GM19239 (cell line): ENCODE measurements around the gene ZNF716.
"Not testable (repeated sequence)": the region's sequence is repeated elsewhere in the genome, so short reads cannot be mapped to it uniquely, and the experiment has no call there.

Source experiments
- DNase-seq: peaks from one replicate; pipeline ENCODE4 v3.0.0; 2011; ENCODE audit warnings: low spot score; ENCODE audit not compliant: insufficient read length
- FAIRE-seq: peaks from 2 replicates; lab custom pipeline; 2011; peaks lifted over from hg19 to GRCh38; lab: Jason Lieb, UNC

ZNF716 gene

DNA sequence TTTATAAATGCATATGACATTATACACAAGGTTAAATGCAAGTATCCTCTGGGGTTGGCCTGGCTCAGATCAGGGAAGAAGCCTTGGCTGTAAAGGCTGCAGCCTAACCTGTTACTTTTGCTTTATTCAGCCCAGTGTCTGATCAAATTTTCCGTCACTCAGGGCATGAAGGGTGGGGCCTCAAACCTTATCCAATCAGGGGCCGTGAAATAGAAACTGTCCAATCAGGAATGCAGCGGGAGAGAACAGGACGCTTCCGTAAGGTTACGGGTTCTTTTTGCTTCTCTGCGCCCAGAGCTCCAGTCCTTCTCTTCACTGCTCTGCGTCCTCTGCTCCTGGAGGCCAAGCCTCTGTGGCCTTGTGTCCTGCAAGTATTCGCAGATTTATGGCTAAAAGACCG is at the start of gene ZNF716:
Gene ZNF716, plus strand, starts transcription at position 274 of the 400 bp plus-strand sequence. Its CDS starts 112 bp downstream, at position 386.
- FAIRE-seq (no peak), DNase-seq (no peak)

DNA sequence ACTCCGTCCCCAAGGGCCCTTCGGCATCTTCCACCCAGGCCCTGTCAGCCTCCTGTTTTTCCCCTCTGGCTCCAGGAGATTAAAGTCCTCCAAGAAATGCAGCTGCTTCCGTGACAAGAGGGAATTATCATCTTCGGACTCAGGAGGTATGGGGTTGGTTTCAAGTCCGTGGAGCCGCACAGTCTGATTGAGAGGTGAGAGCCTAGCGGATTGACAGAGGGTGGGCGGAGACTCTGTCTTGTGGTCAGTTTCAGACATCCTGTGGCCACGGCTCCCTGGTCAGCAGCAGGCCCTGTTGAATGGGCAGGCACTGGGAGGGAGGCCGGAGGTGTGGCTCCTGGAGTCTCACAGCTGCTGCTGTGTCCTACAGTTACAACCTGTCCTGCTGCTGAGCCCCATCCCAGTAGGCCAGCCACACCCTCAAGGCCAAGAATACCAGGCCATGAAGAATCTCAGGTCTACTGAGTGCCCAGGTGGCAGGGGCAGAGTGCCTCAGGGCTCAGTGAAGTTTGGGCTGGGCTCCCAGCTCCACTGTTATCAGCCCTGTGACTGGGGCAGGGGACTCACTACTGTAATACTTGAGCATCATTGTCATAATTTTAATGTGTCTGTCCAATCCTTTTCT is 49.3 kb upstream of the ZNF716 start:
- no peak for FAIRE-seq
- DNase-seq, result no peak

DNA sequence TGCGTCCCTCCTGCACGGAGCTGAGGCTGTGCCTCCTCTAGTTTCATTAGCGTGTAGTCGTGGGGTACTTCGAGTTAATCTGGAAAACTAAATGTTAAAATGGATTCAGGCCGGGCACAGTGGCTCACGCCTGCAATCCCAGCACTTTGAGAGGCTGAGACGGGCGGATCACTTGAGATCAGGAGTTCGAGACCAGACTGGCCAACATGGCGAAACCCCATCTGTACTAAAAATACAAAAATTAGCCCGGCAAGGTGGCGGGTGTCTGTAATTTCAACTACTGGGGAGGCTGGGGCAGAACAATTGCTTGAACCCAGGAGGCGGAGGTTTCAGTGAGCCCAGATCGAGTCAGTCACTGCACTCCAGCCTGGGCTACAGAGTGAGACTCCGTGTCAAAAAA is 46.9 kb upstream of the ZNF716 start:
- DNase-seq, FAIRE-seq: not testable (repeated sequence)

DNA sequence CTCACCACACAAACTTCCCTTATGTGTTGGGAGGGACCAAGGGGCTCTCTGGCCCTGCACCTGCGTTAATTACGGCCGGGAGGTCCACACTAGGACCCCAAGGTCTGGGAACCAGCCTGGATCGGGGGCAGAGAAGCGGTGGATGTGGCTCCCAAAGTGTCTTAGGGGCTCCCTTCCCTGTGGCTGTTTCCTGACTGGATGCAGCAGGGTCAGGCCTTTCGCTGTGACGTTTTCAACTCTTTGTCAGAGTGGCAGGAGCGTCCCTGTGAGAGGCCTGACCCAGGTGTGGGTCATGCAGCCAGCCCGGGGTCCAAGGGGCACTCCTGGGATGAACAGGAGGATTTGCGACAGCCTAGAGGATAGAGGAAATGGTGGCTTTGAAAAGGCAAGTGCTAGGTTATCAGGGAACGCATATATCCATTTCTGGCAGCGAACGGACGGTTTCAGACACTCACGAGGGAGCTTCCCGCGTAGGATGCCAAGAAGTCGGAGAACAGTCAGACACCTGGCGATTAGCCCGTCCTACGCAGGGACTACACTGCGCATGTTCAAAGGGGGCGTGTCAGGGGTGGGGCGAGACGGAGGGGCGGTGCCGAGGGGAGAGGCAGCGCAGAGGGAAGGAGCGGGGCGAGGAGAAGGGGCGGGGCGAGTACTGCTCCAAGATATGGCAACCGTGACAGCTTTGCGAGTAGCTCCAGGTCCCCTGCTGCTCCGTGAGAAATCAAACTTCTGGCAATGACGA is 46.2 kb upstream of the ZNF716 start:
- DNase-seq (no peak), FAIRE-seq (no peak)

DNA sequence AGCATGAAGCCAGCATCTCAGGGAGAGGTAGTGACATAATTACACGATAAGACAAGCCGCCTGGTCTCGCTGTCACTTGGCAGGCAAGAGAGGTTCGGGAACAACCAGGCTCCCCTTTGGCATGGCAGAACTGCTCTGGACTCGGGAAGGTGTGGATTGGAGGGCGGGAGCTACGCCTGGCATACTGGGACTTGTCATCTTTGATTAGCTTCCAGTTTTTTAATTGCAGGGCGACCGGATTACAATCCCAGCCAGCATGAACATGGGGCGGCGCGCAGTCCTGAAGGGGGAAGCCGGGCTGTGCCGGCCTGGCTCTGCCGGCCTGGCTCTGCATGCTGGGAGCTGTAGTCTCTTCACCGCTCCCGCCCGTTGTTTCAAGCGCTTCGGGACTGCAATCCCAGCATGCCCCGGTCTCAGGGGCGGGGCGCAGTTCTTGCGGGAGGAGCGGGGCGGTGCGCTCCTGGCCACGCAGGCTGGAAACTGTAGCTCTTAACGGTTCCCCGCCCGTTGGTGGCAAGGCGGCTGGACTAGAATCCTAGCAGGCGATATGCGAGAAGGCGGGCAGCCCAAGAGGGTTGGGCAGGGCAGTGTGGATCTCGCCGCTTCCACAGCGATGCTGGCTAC is 45.5 kb upstream of the ZNF716 start:
- DNase-seq (no peak), FAIRE-seq (no peak)

DNA sequence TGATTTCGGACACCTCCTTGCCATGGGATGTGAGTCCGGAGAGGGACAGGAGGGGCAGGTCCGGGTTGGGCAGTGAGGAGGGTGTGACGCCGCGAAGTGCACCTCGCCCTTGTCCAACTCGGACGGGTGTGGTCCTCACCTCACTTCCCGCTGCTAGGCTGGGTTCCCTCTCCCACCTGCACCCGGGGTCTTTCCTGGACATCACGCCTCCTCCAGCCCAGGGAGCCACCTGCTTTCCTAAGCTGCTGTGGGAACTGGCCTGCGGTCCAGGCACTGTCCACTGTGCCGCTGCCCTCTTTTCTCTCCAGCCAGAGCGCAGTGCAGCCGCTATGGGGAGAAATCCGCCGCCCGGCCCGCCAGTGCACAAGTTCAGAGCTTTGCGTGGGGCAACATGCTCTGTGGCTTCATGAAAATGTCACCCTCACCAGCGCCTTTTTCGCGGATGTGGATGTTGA is 45.0 kb upstream of the ZNF716 start:
- no peak for DNase-seq
- FAIRE-seq, result no peak

DNA sequence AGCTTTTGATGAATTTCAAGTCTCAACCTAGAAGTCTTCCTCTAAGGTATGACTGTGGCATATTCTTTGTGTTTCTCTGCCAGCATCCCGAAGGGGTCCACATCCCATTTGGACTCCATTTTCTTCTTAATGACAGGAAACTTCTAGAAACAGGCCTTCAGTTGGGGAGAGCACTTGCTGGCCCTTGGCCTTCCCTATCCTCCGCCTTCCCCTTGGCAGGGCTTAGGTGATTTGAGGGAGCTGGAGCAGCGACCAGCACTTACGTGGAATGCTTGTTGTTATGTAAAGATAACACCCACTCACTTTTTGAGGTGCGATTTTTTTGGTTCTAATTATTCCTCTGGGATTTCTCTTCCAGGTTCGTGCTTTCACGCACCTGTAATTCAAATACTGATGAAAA is 42.9 kb upstream of the ZNF716 start:
- FAIRE-seq (no peak), DNase-seq (no peak)

DNA sequence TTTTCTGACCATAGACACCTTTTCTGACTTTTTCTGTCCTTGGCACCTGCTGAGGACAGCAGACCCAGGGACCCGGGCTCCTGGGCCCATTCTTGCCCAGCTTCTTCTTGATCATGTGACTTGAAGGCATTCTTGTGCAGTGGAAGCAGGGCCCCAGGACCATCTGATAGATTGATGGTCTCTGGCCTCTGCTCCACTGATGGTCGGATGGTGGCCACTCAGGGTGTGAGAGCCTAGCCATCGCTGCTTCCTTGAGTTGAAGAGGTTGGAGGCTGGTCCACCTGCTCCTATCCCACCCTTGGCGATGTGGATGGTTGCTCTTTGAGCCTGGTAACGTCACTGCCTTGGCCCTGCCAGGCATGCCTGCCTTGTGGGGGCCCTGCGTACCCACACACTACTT is 37.8 kb upstream of the ZNF716 start:
- DNase-seq (no peak), FAIRE-seq (no peak)

DNA sequence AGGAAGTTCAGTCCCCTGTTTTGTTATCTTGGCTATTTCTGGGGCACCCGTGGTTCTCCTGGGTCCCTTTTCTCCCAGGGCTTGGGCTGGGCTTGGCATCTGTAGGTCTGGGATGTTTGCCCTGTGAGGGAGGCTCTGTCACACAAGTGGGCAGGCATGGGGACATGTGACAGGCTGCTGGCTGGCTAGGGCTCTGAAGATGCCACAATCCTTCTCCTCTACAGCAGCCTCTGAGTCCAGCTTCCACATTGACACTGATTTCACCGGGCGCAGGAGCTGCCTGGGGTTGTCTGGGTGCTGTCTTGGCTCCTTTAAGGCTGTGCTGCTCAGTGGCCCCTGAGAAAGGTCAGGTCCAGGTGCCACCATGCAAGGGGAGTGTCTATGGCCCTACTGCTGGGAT is 37.4 kb upstream of the ZNF716 start:
- FAIRE-seq, result no peak
- no peak for DNase-seq

DNA sequence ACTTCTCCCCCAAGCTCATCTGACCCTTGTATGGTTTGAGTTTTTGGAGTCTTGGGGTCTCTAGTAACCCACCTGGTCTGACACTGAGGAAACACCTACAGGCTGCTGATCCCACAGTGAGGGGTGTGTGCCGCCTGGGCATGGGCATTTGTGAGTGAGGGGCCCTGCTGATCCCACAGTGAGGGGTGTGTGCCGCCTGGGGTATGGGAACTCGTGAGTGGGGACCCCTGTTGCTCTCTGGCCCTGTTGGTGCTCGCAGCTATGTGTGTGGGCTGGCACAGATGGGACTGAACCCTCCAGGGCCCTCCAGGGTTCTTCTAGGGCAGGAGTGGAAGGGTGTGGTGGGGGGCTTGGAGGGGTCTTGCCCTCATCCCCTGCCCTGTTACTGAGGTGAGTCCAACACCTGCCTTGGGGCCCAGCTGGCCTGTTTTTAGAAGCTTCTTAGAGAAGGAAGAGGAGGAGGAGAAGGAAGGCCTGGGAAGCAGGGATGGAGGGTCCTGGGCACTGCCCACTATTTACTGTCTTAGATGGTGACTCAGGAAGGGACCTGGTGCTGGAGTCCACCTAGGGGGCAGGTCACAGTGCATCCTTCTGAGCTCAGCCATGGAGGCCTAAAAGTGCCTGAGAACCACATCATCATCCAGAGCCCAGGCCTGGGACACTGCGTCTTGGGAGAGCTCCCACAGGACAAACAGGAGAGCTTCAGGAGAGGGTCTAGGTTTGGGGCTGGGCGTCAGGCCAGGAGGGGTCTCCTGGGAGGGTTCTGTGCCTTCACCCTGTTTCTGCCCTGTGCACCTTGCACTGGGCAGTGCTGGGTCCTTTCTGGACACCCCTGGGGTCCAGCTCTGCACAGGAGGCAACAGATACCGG is 36.2 kb upstream of the ZNF716 start:
- FAIRE-seq (no peak), DNase-seq (no peak)

DNA sequence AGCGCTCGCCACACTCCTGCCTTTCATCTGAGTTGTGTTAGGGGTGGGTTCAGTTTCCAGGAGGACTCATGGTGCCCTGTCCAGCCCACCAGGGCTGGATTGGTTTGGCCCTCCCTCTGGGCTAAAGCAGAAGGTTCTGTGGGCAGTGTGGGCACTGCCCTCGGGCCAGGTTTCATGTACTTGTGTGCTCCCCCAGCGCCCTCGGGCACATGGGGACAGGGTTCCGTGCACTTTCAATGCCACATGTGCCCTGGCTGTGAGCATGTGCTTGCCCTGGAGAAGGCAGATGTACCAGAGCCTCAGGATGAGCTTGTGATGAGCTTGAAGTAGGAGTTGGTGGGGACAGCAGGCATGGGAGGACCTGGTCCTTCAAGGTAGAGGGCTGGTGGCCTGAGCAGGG is 35.6 kb upstream of the ZNF716 start:
- DNase-seq (no peak), FAIRE-seq (no peak)

DNA sequence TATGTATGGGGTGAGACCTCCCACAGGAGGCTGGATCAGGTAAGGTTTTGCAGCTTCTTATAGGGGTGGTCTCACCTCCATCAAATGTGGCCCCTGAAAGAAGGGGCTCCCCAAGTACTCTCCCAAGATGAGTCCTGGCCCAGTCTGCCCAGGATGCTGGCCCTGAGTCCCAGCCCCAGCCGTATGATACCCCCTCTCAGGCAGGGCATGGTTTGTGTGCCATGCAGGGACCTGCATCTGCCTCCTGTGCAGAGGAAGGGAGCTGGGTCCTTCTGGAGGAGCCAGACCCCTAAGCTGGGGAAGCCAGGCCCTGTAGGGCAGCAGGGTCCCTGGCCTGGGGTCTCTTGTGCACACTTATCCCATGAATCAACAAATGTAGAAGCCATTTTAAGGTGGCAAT is 35.1 kb upstream of the ZNF716 start:
- DNase-seq (no peak), FAIRE-seq (no peak)

DNA sequence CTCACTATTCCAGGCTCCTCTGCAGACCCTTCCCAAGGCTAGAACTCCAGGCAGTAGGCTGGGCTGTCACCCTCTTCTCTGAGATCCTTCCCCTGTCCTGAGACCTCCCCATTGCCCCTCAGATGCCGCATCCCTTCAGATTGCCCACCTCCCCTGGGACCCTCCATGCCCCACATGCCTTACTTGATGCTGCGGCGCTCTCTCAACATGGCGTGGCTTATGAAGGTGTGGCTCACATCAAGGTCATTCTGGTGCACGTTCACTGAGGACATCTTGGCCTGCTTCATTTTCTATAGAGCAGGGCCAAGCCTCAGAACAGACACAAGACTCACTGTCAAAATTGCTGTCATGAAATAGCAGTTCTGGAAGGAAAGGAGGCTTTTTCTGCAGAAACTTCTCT is 34.7 kb upstream of the ZNF716 start:
- no peak for DNase-seq
- no peak for FAIRE-seq

DNA sequence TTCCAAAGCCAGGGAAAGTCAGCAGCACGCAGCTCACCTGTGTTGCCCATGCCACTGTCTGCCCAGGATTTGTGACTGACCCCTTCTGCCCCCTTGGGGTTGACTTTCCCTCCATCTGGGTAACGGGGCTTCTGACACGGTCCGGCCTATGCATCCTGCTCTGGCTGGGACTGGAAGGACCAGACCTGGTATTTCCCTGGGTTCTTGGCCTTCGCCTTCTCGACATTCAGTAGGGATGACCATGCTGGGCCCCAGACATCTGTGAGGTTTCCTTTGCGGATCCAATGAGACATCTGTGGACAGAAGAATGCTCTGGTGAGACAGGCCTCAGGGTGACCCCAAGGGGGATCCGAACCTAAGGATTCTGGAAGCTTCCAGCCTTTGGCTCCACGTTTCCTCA is 34.2 kb upstream of the ZNF716 start:
- DNase-seq, result no peak
- FAIRE-seq, result no peak

DNA sequence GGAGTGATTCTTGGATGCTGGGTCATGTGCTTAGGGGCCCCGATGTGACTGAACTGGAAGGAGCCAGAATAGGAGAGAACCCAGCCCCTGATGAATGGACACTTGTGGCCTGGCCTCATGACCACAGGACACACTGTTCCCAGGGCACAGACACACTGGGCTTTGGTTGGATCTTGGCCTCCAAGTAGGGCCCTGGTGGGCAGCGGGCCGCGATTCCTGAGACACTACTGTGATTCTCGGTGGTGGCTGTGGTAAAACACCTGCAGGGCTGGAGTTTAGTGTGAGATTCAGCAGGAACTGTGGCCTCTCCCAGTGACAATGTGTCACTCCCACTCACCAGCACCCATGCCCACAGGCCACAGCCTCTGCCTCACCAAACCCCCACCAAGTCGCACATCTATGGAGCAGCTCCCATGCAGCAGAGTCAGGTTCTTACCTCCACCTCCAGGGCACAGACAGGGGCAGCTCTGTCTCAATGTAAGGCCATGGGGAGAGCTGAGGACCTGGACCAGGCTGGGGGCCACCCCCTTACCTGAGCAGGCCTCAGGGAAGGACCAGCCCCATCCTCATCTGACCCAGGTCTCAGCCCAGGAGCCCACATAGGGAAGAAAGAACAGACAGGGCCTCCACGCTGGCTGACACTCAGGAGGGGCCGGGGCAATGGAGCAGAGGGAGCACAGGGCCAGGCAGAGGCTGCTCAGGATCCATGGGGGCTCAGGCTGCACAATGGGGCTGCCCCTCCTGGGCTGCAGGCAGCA is 33.2 kb upstream of the ZNF716 start:
- FAIRE-seq (no peak), DNase-seq (no peak)

DNA sequence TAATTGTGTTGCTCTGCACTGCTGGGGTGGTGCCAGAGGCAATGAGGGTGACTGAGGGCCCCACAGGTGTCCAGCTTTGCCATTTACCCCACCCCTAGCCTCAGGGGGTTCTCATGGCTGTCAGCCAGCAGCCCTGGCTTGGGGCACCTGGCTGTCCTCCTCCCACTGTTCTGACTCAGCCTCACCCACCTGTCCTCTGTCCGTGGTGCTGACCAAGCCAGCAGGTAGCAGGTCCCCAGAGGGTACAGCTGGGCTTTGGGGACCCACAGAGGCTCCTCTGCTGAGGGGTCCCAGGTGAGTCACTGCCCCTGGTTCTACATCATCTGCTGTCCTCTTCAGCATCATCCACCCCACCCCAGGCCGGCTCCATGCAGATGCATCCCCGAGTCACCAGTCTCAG is 32.2 kb upstream of the ZNF716 start:
- no peak for FAIRE-seq

DNA sequence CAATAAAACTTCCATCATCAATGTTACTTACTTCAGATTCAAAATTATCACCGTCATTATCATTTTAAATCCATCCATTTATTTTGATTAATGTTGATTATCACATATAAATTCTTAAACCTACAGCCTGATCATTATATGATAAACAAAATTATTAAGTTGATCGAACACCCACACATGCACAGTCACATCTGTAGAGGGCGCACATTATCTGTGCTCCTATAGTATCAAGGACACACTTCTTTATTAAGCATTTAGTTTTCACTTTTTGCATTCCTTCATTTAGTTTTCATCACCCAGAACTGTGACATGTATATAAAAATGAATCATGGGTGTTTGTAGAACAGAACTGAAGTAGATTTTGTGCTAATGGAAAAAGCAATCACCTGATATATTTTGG is 26.2 kb upstream of the ZNF716 start:
- DNase-seq, result no peak
- no peak for FAIRE-seq

More for the DNA sequence above, 32.2 kb upstream of the ZNF716 start:
- DNase-seq, result no peak

DNA sequence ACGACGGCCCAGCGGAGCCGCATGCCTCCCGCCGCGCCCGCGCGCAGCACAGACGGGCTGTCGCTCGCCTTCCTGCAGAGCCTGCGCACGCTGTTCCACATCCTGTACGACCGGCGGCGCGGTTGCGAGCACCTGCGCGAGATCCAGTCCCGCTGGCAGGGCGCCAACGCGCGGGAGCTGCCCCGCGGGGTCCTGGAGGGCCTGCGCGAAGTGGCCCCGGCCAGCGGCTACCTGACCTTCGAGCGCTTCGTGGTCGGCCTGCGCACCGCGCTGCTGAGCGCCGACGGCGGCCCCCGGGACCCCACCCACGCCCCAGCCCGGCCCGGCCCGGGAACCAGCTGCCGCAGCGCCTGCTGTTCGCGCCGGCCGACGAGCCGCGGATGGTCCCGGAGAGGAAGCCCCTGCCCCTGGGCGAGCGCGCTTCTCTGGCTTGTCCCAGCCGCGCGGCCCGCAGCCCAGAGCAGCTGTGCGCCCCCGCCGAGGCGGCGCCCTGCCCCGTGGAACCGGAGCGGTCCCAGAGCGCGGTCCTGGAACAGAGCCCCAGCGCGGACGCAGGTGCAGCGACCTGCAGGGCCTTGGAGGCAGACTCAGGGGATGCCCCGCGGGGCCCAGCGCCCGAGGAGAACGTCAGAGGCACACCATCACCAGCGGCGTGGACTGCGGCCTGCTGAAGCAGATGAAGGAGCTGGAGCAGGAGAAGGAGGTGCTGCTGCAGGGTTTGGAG is 25.3 kb upstream of the ZNF716 start:
- FAIRE-seq, result no peak
- DNase-seq, result no peak

DNA sequence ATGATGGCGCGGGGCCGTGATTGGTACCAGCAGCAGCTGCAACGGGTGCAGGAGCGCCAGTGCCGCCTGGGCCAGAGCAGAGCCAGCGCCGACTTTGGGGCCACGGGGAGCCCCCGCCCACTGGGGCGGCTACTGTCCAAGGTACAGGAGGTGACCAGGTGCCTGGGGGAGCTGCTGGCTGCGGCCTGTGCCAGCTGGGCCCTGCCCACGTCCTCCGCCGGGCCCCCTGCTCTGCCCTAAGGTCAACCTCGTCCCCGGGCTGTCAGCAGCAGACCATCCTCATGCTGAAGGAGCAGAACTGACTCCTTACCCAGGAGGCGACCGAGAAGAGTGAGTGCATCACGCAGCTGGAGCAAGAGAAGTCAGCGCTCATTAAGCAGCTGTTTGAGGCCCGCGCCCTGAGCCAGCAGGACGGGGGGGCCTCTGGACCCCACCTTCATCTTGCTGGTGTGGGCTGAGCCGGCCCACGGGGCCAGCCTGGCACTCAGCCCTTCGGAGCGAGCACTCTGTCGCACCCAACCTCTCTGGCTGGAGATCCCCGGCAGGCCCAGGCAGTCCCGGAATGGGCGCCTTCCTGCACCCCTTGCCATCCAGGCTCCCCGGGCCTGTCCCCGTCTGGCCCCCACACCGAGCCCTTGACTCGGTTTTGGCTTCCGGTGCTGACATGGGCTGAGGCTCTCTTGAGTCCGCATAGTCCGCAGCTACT is 24.6 kb upstream of the ZNF716 start:
- DNase-seq (no peak), FAIRE-seq (no peak)
